ENCODE measurements around the gene CNPY4. TPM values are rescaled to one million over a fixed set of nuclear protein-coding genes. Genes with fewer than 3 reads are reported as not detected.
A peak's percentile ranks its signal among the peaks of the same experiment; 100 is the strongest.

The CNPY4 gene
- total RNA-seq, 1 donor from 2014 or later, result 10.1 TPM

DNA sequence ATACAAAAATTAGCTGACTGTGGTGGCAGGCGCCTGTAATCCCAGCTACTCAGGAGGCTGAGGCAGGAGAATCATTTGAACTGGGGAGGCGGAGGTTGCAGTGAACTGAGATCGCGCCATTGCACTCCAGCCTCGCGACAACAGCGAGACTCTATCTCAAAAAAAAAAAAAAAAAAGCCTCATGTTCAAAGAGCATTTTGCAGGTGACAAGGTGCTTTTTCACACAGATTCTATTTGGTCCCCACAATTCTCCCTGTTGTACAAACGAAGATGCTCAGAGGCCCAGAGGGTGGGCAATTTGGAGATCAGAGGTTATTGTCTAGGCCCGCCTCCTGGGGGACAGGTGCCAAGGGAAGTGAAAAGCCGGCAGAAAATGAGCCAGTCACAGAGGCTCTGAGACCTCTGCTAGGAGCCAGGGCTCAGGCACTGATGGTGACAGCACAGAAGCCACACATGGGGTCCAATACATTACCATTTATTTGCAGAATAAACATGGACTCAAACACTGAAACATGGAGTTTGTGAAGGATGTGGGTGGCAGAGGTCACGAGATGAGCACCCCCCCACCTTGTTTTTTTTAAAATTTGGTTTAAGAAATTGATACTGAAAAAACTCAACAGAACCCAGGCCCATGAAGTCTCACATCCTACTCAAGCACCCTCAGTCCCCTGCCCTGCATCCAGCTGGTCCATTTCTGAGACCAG, 49.9 kb downstream of the CNPY4 start:
- no peak for DNase-seq (ENCODE audit: low read depth)
- TF ChIP-seq, protein P1, sequence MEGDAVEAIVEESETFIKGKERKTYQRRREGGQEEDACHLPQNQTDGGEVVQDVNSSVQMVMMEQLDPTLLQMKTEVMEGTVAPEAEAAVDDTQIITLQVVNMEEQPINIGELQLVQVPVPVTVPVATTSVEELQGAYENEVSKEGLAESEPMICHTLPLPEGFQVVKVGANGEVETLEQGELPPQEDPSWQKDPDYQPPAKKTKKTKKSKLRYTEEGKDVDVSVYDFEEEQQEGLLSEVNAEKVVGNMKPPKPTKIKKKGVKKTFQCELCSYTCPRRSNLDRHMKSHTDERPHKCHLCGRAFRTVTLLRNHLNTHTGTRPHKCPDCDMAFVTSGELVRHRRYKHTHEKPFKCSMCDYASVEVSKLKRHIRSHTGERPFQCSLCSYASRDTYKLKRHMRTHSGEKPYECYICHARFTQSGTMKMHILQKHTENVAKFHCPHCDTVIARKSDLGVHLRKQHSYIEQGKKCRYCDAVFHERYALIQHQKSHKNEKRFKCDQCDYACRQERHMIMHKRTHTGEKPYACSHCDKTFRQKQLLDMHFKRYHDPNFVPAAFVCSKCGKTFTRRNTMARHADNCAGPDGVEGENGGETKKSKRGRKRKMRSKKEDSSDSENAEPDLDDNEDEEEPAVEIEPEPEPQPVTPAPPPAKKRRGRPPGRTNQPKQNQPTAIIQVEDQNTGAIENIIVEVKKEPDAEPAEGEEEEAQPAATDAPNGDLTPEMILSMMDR (IDR thresholded peaks at IDR 0.05; ENCODE audit: insufficient read depth, low read length, poor library complexity, severe bottlenecking), result no peak
- Histone ChIP-seq H3K36me3 (ENCODE audit: control insufficient read depth, insufficient read depth, low read length) (no peaks in the 10 kb centered on the region), H3K4me3 (ENCODE audit: low read depth, low read length) (no peak overlapping the region), H3K27me3 (ENCODE audit: control insufficient read depth, insufficient read depth, low read length) (peaks cover 31% of the 10 kb centered on the region)

DNA sequence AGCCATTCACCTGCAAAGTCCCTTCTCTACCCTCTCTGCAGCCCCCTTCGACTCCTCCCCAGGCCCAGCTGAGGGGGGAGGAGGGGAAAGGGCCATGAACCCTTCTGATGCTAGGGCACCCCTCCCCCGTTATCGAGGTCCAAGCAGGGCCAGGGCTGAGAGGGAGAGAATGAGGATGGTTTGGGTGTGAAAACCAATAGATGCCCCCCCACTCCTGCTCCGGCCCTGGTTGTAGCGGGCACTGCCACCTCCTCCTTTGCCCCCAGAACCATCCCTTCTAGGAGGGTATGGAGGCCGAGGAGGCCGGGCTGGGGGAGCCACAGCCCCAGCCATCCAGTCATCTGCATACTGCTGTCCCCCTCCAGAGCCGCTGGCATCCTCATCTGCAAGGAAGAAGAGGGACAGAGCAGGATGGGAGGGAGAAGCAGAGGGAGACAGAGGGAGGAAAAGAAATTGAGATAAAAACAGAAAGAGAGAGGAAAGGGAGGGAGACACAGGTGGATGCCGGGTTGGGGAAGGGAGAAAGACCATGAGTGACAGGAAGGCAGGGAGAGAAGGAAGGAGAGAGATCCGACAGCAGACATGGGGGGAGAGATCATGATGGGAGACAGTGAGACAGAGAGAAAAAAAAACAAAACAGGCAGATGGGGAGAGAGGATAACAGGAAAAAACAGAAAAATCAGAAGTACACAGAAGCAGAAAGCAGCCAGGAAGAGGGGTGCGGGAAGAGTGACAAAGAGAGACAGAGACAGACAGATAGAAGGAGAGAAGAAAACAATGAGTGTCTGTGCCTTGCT, 50.9 kb downstream of the CNPY4 start:
- DNase-seq (ENCODE audit: low read depth), result no peak
- H3K36me3 ChIP-seq (ENCODE audit: control insufficient read depth, insufficient read depth, low read length), result no peaks in the 10 kb centered on the region
- no peak overlapping the region for H3K4me3 ChIP-seq (ENCODE audit: low read depth, low read length)

DNA sequence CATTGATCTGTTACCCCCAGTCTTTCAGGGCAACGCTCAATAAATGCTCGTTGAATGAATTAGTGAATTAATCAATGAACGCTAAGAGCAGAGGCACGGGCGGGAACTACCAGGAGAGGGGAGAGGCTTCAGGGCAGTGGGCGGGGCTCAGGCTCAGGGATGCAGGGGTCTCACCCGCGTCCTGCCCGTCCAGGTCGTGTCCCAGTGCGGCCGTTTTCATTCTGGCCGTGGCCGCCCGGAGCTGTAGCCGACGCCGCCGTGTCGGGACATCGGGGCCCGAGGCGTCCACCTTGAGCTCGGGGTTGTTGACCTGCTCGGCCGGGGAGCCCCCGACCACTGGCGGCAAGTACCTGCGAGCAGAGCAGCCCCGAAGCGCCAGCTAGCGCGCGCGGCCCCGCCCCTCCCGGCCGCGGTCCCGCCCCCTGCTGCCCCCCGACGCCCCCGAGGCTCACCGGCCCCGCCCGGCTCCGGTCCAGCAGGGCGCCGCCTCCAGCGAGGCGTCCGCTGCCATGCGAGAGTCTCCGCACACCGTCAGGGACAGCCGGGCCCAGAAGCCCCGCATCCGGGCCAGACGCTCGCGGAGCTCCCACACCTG, 51.8 kb downstream of the CNPY4 start:
- TF ChIP-seq, protein P1 (IDR thresholded peaks at IDR 0.05; ENCODE audit: insufficient read depth, low read length, poor library complexity, severe bottlenecking), result no peak
- peaks cover 30% of the 10 kb centered on the region for H3K27me3 ChIP-seq (ENCODE audit: control insufficient read depth, insufficient read depth, low read length)
- H3K4me3 ChIP-seq (ENCODE audit: low read depth, low read length), result peak overlapping the region; percentile 12
- no peaks in the 10 kb centered on the region for H3K36me3 ChIP-seq (ENCODE audit: control insufficient read depth, insufficient read depth, low read length)
- no peak for DNase-seq (ENCODE audit: low read depth)

More for the DNA sequence above, 50.9 kb downstream of the CNPY4 start:
- H3K27me3 ChIP-seq (ENCODE audit: control insufficient read depth, insufficient read depth, low read length), result peaks cover 31% of the 10 kb centered on the region
- TF ChIP-seq, protein P1 (IDR thresholded peaks at IDR 0.05; ENCODE audit: insufficient read depth, low read length, poor library complexity, severe bottlenecking), result no peak

DNA sequence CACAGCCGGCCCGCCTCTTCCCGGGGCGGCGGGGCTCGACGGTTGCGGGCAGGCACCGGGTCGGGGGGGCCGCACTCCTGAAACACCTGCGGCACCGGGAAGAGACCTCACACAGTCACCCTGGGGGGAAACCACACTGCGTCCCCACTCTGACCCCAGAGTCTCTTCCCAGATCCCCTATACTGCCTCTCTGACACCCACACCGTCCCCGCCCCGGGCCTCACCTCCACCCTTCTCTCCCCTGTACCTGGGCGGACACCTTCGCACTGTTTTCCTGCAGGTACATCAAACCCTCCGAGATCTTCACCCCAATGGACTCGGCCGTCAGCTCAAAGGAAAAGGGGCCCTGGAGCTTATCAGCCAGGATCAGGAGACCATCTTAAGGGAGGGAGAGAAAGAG, 52.4 kb downstream of the CNPY4 start:
- Histone ChIP-seq H3K4me3 (ENCODE audit: low read depth, low read length) (peak overlapping the region; percentile 7), H3K36me3 (ENCODE audit: control insufficient read depth, insufficient read depth, low read length) (no peaks in the 10 kb centered on the region), H3K27me3 (ENCODE audit: control insufficient read depth, insufficient read depth, low read length) (peaks cover 23% of the 10 kb centered on the region)
- TF ChIP-seq, protein P1 (IDR thresholded peaks at IDR 0.05; ENCODE audit: insufficient read depth, low read length, poor library complexity, severe bottlenecking), result no peak
- DNase-seq (ENCODE audit: low read depth), result no peak

DNA sequence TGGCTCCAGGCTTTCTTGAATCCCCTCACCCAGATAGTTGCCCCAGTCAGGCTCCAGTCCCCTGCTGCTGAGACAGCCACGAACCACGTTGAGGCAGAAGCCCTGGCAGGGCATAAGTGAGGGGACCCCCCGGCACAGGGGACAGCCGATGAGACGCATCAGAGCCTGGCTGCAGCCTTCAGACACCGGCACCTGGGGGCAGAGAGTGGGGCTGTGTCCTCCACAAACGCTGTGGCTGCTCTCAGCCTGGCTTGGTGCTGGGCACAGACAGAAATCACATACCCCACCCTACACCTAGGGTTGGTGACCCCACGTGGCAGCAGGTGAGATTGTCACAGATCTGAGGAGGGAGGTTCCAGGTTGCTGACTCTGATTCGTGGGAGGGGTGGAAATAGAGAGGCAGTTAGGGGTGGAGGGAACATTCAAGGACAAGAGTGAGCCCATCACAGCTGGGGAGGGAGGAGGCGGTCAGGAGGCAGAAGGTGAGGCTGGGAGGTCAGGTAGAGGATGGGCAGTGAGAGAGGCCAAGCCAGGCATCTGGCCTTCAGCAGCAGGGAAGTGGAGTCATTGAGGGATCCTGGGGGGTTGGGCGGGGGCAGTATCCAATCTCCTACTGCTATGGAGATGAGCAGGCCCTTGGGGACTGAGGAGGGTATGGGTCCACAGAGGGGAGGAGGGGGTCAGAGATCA, 54.5 kb downstream of the CNPY4 start:
- no peaks in the 10 kb centered on the region for H3K36me3 ChIP-seq (ENCODE audit: control insufficient read depth, insufficient read depth, low read length)
- H3K4me3 ChIP-seq (ENCODE audit: low read depth, low read length), result no peak overlapping the region
- DNase-seq (ENCODE audit: low read depth), result no peak
- TF ChIP-seq, protein P1 (IDR thresholded peaks at IDR 0.05; ENCODE audit: insufficient read depth, low read length, poor library complexity, severe bottlenecking), result no peak
- peaks cover 9% of the 10 kb centered on the region for H3K27me3 ChIP-seq (ENCODE audit: control insufficient read depth, insufficient read depth, low read length)
